RWPE2 (cell line): ENCODE measurements around the gene SPPL2B.

Experiments used
- ATAC-seq: fragments of 200-7000 bp; cut with Tn5 transposase; 3 replicates; pipeline ENCODE4 v1.9.1; 2021; ENCODE audit warnings: low read depth
- DNase-seq: peaks from one replicate; pipeline ENCODE4 v3.0.0-alpha.2; 2020; ENCODE audit warnings: low spot score
- H3K27ac ChIP-seq: fragments of 450-650 bp; 2 replicates; pipeline ENCODE4 v1.5.1; 2017; ENCODE audit warnings: mild to moderate bottlenecking; ENCODE audit not compliant: poor library complexity, severe bottlenecking
- H3K27me3 ChIP-seq: fragments of 250-450 bp; sonication (Bioruptor Pico); 2 replicates; pipeline ENCODE4 v1.5.1; 2021; ENCODE audit warnings: mild to moderate bottlenecking, moderate library complexity; ENCODE audit not compliant: insufficient read depth, poor library complexity, severe bottlenecking
- H3K36me3 ChIP-seq: fragments of 250-450 bp; sonication (Bioruptor Pico); 2 replicates; pipeline ENCODE4 v1.5.1; 2020; ENCODE audit warnings: low read depth, mild to moderate bottlenecking, moderate library complexity
- H3K4me1 ChIP-seq: fragments of 250-450 bp; sonication (Bioruptor Pico); 2 replicates; pipeline ENCODE4 v1.5.1; 2021; ENCODE audit warnings: mild to moderate bottlenecking, moderate library complexity; ENCODE audit not compliant: insufficient read depth, poor library complexity, severe bottlenecking
- H3K4me3 ChIP-seq: fragments of 250-450 bp; sonication (Bioruptor Pico); 2 replicates; pipeline ENCODE4 v1.5.1; 2021; ENCODE audit warnings: mild to moderate bottlenecking, moderate library complexity; ENCODE audit not compliant: severe bottlenecking
- H3K9me3 ChIP-seq: fragments of 250-450 bp; sonication (Bioruptor Pico); 2 replicates; pipeline ENCODE4 v1.5.1; 2021; ENCODE audit warnings: mild to moderate bottlenecking, moderate library complexity; ENCODE audit not compliant: severe bottlenecking
- TF ChIP-seq, protein P1 (sequence below): fragments of 450-650 bp; IDR thresholded peaks from one replicate; pipeline ENCODE4 v1.5.1; 2017; ENCODE audit warnings: mild to moderate bottlenecking, moderate library complexity; ENCODE audit not compliant: poor library complexity, severe bottlenecking

Gene SPPL2B

DNA sequence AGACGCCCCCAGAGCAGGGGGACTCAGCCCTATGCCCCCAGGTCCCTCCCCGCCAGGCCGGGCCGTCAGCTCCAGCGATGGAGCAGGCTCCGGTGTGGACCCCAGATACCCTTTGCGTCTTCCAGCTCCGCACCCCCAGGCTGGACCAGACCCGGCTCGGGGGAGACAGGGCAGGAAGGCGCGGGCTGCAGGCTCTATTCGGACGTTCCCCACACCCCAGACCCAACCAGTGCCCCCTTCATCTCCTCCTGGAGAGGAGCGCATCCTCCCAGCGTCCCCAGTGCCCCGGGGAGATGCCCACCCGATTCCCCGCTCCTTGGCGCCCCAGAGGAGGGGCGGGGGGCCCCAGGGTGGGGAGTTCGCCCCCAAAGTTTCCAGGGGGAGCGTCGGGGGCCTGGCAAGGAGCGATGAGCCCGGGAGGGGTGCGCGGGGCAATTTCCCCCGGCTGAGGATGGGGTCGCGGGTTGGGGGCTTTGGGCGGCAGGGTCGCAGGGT lies 20.9 kb upstream of the SPPL2B start:
- no peak for ATAC-seq
- no peak for DNase-seq

DNA sequence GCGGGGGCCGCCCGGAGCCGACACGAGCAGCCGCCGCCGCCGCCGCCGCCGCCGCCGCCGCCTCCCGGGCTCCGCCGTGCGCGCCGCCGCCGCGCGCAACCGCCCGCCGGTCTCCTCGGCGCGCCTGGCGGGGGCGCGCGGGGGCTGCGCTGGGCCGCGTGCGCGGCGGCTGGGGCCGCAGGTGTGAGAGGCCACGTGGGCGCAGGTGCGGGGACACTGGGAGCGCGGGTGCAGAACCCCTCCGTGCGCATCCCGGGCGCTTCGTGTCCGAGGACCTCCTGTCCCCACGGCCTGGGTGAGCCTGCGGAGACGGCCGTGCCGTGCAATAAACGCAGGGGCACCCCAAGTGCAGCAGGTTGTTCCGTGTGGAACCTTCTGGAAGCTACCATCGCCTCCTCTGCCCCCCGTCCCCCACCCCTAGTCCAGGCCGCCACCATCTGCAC lies 20.3 kb upstream of the SPPL2B start, which contains the start of gene LINGO3:
Gene LINGO3 (minus strand): TSS at position 41 of the 443 bp plus-strand sequence. CDS start 16,378 bp downstream, outside the sequence.
- no peaks in the 10 kb centered on the region for H3K36me3 ChIP-seq
- peaks cover 6% of the 10 kb centered on the region for H3K27me3 ChIP-seq
- TF ChIP-seq, protein P1, sequence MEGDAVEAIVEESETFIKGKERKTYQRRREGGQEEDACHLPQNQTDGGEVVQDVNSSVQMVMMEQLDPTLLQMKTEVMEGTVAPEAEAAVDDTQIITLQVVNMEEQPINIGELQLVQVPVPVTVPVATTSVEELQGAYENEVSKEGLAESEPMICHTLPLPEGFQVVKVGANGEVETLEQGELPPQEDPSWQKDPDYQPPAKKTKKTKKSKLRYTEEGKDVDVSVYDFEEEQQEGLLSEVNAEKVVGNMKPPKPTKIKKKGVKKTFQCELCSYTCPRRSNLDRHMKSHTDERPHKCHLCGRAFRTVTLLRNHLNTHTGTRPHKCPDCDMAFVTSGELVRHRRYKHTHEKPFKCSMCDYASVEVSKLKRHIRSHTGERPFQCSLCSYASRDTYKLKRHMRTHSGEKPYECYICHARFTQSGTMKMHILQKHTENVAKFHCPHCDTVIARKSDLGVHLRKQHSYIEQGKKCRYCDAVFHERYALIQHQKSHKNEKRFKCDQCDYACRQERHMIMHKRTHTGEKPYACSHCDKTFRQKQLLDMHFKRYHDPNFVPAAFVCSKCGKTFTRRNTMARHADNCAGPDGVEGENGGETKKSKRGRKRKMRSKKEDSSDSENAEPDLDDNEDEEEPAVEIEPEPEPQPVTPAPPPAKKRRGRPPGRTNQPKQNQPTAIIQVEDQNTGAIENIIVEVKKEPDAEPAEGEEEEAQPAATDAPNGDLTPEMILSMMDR = no peak
- DNase-seq (no peak), ATAC-seq (no peak)
- no peak within 1 kb of the TSS for H3K27ac ChIP-seq
- no peaks in the 10 kb centered on the region for H3K9me3 ChIP-seq
- H3K4me1 ChIP-seq = no peaks in the 10 kb centered on the region
- H3K4me3 ChIP-seq = peak within 1 kb of the TSS; percentile 22

More for the DNA sequence above, 20.9 kb upstream of the SPPL2B start:
- H3K27me3 ChIP-seq = peaks cover 6% of the 10 kb centered on the region
- H3K4me1 ChIP-seq = no peaks in the 10 kb centered on the region
- no peak overlapping the region for H3K27ac ChIP-seq
- TF ChIP-seq, protein P1 = no peak
- no peaks in the 10 kb centered on the region for H3K9me3 ChIP-seq
- H3K36me3 ChIP-seq = no peaks in the 10 kb centered on the region
- H3K4me3 ChIP-seq = peak overlapping the region; percentile 22

DNA sequence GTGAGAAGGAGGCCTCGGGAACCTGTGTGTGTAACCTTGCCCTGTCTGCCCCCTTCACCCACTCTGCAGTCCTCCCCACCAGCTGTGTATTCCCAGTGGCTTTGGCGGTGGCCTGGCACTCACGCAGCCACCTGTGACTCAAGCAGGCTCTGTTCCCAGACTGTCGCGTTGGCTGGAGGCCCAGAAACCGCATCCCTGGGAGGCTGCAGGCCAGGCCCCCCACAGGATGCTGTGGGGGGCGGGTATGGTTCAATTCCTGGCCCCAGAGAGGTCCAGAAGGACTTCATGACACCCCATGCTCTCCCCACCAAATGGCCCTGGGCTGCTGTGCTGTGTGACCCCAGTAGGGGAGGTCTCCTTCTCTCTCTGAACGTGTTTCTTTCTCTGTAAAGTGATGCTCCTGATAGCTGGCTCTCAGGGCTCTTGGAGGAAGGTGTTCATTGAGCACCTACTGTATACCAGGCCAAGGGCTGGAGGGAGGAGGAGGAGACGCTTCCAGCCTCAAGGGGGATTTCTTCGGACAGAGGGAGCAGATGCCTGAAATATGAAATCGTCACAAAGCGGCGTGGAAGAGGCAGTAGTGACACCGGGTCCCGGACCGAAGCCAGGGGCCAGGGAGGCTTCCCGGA lies 18.6 kb upstream of the SPPL2B start:
- ATAC-seq = no peak
- DNase-seq = no peak
- no peak overlapping the region for H3K27ac ChIP-seq
- no peaks in the 10 kb centered on the region for H3K36me3 ChIP-seq
- no peaks in the 10 kb centered on the region for H3K4me1 ChIP-seq
- no peaks in the 10 kb centered on the region for H3K9me3 ChIP-seq
- H3K27me3 ChIP-seq = peaks cover 6% of the 10 kb centered on the region
- no peak overlapping the region for H3K4me3 ChIP-seq
- TF ChIP-seq, protein P1 = no peak

- Histone ChIP-seq H3K27ac (no peak overlapping the region), H3K9me3 (no peaks in the 10 kb centered on the region), H3K27me3 (peaks cover 6% of the 10 kb centered on the region), H3K4me3 (no peak overlapping the region), H3K4me1 (no peaks in the 10 kb centered on the region), H3K36me3 (no peaks in the 10 kb centered on the region)
- ATAC-seq = no peak
- DNase-seq = no peak
- TF ChIP-seq, protein P1 = no peak
These were observed 17.4 kb upstream of the SPPL2B start for GRCh38 chr19:2311093-2311492.
